Neuron (in vitro differentiated cells): ENCODE data around the gene MAN1C1.

ENCODE experiments used
- H2AFZ ChIP-seq: one replicate; pipeline ENCODE4 v1.6.1; 2013; ENCODE audit warnings: low read depth, mild to moderate bottlenecking, inconsistent platforms, low read length, moderate library complexity
- H3K27me3 ChIP-seq: one replicate; pipeline ENCODE4 v1.6.1; 2013; ENCODE audit warnings: low read length; ENCODE audit not compliant: insufficient read depth
- H3K36me3 ChIP-seq: one replicate; pipeline ENCODE4 v1.6.1; 2013; ENCODE audit warnings: low read length; ENCODE audit not compliant: insufficient read depth
- H3K4me1 ChIP-seq: one replicate; pipeline ENCODE4 v1.6.1; 2013; ENCODE audit warnings: low read length; ENCODE audit not compliant: insufficient read depth
- H3K4me3 ChIP-seq: 2 replicates; pipeline ENCODE4 v1.5.1; 2013; ENCODE audit warnings: mild to moderate bottlenecking, low read length, moderate library complexity
- H3K9me3 ChIP-seq: one replicate; pipeline ENCODE4 v1.6.1; 2013; ENCODE audit warnings: low read length

MAN1C1 gene

DNA sequence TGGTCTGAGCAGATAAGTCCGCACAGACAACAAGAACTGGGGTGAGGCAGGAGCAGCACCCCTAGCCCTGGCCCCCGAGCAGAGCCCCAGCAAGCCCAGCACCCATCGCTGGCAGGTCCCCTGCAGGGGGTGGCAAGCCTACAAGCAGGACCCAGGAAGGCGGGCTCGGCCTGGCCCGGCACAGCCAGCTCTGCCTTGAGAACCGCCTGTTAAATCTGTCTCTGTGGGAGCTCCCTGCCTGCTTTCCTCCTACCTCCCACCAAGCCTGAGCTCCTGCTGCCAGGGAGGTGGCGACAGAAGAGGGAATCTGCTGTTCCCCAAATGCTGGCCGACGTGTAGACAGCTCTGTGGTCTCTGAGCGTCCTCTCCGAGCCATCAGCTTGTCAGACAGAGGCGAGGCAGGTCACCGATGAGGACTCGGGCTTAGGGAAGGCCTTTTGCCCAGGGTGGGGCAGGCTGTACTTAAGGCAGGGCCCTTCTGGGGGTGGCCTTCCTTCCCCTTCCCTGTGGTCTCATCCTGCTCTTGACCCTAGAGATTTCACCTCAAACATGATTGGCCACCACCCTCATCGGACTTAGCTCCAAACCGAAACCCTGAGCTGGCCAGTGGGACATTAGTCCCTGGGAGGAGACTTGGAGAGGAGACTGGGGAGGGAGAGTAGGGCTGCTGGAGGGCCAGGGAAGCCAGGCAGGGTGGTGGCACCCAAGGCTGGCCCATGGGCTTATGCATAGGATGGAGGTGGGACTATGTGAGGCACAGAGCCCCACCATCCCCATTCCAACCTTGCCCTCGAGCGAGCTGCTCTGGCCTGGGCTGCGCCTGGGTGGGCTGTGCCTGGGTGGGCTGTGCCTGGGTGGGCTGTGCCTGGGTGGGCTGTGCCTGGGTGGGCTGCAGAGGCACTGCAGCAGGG, 191.1 kb downstream of the MAN1C1 start:
- H3K36me3 ChIP-seq, result peaks cover 38% of the 10 kb centered on the region
- H3K9me3 ChIP-seq, result no peaks in the 10 kb centered on the region
- no peak overlapping the region for H3K4me3 ChIP-seq
- peaks cover 15% of the 10 kb centered on the region for H3K4me1 ChIP-seq
- H2AFZ ChIP-seq, result no peak overlapping the region
- H3K27me3 ChIP-seq, result no peaks in the 10 kb centered on the region

DNA sequence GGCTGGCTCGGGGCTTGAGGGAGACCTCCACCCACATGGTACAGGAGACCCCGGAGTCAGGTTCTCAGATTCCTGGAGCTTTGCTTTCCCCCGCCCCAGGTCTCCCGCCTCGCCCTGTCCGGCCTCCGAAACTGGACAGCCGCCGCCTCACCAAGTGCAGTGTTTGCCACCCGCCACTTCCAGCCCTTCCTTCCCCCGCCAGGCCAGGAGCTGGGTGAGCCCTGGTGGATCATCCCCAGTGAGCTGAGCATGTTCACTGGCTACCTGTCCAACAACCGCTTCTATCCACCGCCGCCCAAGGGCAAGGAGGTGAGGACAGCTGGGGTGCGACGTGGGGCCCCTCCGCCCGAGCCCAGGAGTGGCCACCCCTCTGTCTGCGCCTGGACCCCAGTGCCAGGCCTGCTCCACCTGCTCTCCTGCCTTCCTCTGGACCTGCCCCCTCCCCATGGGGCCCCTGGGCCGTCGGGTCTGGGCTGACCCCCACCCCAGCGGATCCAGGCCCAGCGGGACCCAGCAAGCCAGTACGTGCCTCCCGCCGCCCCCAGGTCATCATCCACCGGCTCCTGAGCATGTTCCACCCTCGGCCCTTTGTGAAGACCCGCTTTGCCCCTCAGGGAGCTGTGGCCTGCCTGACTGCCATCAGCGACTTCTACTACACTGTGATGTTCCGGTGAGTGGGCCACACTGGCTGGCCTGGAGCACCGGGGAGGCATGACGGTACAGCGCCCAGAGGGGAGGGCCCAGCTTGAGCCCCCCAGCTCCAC, 192.1 kb downstream of the MAN1C1 start:
- Histone ChIP-seq H3K36me3 (peaks cover 44% of the 10 kb centered on the region), H2AFZ (no peak overlapping the region), H3K4me3 (no peak overlapping the region), H3K4me1 (peaks cover 10% of the 10 kb centered on the region), H3K27me3 (no peaks in the 10 kb centered on the region), H3K9me3 (no peaks in the 10 kb centered on the region)

DNA sequence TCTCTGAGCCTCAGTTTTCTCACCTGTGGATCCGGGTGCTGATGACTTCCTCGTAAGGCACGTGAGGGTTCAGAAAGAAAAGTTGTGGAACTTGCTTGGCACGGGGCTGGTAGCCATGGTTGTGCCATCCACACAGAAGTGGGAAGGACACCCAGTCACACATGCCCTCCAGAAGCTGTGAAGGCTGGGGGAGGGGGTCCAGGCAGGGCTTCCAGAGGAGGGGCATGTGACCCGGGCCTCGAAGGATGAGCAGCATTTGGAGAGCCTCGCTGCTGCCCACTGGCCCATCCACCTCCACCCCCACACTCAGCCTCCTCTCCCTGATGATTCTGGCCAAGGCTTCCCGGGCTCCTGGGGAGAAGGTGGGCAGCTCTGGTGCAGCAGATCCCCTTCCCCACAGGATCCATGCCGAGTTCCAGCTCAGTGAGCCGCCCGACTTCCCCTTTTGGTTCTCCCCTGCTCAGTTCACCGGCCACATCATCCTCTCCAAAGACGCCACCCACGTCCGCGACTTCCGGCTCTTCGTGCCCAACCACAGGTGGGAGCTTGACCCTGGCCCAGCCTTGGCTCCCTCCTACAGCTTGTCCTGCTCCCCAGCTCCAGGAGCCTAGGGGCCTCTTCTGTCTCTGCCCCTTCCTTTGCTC, 192.8 kb downstream of the MAN1C1 start:
- no peak overlapping the region for H2AFZ ChIP-seq
- peaks cover 6% of the 10 kb centered on the region for H3K4me1 ChIP-seq
- H3K4me3 ChIP-seq, result no peak overlapping the region
- H3K9me3 ChIP-seq, result no peaks in the 10 kb centered on the region
- H3K27me3 ChIP-seq, result no peaks in the 10 kb centered on the region
- H3K36me3 ChIP-seq, result peaks cover 52% of the 10 kb centered on the region

DNA sequence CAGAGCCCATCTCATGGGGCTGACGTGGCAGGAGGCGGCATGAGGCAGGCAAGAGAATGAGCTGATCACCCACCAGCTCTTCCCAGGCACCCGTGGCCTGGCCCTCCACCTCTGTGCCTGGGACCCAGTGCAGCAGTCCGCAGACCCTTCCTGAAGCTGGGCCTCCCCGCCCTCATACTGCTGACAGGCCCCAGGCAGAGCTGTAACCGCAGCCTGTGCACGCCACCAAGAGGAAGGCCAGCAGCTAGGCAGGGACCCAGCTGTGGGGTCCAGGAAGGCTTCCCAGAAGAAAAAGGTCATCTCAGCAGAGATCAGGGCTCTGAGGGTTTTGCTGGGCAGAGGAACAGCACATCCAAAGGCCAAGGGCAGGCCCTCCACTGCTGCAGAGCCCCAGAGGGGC, 193.3 kb downstream of the MAN1C1 start:
- peaks cover 2% of the 10 kb centered on the region for H3K4me1 ChIP-seq
- H3K27me3 ChIP-seq, result no peaks in the 10 kb centered on the region
- no peaks in the 10 kb centered on the region for H3K9me3 ChIP-seq
- peaks cover 57% of the 10 kb centered on the region for H3K36me3 ChIP-seq
- H3K4me3 ChIP-seq, result no peak overlapping the region
- no peak overlapping the region for H2AFZ ChIP-seq

DNA sequence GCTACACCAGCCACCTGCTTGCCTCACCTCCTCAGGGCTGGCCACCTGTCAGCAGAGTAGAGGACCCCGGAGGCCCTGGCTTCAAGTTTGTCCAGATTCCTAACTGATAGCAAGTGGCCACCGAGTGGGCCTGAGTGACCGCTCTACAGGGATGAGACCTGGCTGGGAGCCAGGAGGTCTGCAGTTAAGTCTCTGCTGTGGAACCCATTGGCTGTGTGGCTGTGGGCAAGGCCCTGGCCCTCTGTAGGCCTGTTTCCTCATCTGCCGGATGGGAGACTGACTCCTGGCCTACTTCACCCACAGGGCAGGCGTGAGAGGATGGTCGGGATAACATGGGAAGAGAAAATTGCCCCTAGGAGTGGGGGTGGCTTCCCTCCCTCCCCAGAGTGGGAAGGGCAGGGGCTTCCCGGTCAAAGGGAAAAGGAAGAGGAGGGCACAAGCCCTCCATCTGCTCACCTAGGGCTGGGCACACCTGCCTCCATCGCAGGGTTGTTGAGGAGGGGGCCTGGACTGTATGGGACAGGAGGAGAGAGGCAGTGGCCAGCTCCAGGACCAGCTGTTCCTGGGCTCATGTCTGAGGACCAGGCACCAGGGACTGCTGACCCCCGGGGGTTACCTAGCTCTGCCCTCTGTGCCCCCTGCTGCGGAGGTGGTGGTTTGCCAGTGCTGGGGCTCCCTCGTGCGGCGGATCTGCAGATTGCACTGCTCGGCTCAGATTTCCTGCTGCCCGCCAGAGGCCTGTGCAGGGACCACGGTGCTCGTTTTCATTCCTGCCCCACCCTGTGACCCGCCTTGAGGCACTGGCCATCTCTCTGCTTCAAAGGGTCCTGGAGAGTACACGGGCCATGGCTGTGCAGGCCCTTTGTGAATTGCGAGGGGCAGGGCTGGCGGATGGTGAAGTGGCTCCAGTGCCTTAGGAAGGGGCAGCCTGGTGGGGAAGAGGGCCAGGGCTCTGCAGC, 194.0 kb downstream of the MAN1C1 start:
- H2AFZ ChIP-seq, result no peak overlapping the region
- no peaks in the 10 kb centered on the region for H3K9me3 ChIP-seq
- H3K4me3 ChIP-seq, result no peak overlapping the region
- no peaks in the 10 kb centered on the region for H3K4me1 ChIP-seq
- H3K27me3 ChIP-seq, result no peaks in the 10 kb centered on the region
- H3K36me3 ChIP-seq, result peaks cover 61% of the 10 kb centered on the region

DNA sequence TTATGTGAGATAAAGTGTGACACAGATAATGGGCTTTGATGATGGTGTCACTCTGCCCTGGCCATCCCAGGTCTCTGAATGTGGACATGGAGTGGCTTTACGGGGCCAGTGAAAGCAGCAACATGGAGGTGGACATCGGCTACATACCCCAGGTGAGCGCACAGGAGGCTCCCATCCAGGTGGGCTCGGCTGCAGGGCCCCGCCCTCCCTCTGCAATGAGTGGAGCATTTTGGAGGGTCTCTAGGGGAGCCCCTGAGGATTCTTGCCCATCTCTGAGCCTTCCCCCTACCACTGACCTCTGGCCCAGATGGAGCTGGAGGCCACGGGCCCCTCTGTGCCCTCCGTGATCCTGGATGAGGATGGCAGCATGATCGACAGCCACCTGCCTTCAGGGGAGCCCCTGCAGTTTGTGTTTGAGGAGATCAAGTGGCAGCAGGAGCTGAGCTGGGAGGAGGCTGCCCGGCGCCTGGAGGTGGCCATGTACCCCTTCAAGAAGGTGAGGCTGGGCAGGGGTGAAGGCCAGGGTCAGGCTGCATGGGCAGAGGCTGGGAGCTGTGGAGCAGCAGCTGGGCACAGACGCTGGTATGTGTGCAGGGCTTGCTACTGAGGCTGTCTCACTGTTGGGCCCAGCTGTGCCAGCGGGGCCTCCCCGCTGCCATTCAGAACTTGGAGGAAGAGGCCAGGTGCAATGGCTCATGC, 194.9 kb downstream of the MAN1C1 start:
- no peaks in the 10 kb centered on the region for H3K9me3 ChIP-seq
- H3K36me3 ChIP-seq, result peaks cover 59% of the 10 kb centered on the region

DNA sequence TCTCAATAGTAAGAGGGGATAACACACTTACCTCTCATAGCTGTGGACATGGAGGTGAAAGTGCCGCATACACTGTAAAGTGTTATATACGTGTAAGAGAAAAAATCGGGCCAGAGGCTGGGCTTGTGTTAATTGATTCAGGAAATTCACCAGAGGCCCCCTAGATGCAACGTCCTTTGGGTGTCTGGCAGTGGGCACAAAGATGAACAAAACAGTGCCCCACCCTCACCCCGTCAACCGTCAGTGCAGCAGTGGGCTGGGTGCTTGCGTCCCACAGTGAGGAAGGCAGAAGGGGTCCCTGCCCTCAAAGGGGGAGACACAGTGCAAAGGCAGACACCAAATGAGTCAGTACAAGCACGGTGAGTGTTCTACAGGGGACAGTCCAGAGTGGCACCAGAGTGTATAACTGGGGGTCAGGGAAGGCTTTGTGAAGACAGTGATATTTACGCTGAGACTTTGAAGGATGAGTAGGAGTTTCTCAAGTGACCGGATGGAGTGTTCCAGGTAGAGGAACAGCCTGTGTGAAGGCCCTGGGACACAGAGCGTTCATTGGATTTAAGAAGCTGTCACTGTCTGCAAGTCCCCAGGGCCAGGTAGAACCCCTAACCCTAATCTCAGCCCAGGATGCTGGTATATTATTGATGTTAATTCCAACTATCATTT, 196.6 kb downstream of the MAN1C1 start:
- peaks cover 52% of the 10 kb centered on the region for H3K36me3 ChIP-seq
- no peak overlapping the region for H2AFZ ChIP-seq

More for the DNA sequence above, 194.9 kb downstream of the MAN1C1 start:
- H3K4me3 ChIP-seq, result no peak overlapping the region
- H3K4me1 ChIP-seq, result no peaks in the 10 kb centered on the region
- H2AFZ ChIP-seq, result no peak overlapping the region
- no peaks in the 10 kb centered on the region for H3K27me3 ChIP-seq

DNA sequence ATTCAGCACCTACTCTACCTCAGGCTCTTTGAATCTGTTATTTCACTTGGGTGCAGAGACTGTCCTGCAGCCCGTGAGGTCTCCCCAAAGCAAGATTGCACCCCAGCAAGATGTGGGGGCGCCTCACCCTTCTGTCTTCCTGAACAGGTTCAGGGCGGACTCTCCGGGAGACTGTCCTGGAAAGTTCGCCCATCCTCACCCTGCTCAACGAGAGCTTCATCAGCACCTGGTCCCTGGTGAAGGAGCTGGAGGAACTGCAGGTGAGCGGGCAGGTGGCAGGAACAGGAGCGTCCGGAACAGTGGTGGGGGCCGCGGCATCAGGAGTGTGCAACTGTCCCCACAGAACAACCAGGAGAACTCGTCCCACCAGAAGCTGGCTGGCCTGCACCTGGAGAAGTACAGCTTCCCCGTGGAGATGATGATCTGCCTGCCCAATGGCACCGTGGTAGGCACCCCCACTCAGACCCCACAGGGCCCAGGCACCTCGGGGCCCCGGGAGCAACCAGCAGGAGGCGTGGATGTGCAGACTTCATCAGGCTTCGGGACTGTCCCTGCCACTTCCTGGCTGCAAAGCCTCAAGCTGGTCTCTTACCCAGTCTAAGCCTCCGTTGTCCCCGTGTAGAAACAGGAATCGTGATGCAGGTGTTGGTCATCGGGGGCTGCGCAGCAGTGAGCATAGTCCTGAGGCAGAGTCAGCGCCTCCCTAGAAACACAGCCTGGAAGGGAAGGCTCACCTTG, 197.3 kb downstream of the MAN1C1 start:
- Histone ChIP-seq H3K36me3 (peaks cover 47% of the 10 kb centered on the region), H3K9me3 (no peaks in the 10 kb centered on the region), H3K4me3 (no peak overlapping the region), H3K27me3 (no peaks in the 10 kb centered on the region), H3K4me1 (peaks cover 6% of the 10 kb centered on the region), H2AFZ (no peak overlapping the region)

More for the DNA sequence above, 196.6 kb downstream of the MAN1C1 start:
- no peak overlapping the region for H3K4me3 ChIP-seq
- no peaks in the 10 kb centered on the region for H3K9me3 ChIP-seq
- no peaks in the 10 kb centered on the region for H3K27me3 ChIP-seq
- H3K4me1 ChIP-seq, result no peaks in the 10 kb centered on the region

DNA sequence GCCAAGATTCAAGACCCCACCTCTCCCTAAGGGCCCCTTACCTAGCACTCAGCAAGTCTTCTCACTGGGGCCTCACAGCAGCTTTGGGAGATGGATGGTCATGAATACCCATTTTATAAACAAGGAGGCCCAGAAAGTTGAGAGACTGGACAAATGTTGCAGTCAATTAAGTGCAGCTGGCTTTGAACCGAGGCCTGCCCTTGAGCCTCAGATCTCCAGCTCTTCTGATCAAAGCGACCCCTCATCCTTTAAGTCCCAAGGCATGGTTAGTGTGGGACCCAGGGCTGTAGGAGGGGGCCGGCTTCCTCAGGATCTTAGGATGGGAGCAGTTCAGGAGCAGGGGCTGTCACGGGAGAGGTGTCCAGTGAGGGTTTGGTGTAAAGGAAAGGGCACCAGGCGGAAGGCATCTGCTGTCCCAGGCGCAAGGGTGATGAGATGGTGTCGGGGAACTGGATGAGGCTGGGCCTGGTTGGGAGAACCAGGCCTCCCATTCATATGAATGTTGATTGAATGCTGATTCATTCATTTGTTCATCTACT, 198.0 kb downstream of the MAN1C1 start:
- peaks cover 40% of the 10 kb centered on the region for H3K36me3 ChIP-seq
- H3K4me3 ChIP-seq, result no peak overlapping the region
- no peaks in the 10 kb centered on the region for H3K9me3 ChIP-seq
- peaks cover 11% of the 10 kb centered on the region for H3K4me1 ChIP-seq
- H2AFZ ChIP-seq, result no peak overlapping the region
- H3K27me3 ChIP-seq, result no peaks in the 10 kb centered on the region

DNA sequence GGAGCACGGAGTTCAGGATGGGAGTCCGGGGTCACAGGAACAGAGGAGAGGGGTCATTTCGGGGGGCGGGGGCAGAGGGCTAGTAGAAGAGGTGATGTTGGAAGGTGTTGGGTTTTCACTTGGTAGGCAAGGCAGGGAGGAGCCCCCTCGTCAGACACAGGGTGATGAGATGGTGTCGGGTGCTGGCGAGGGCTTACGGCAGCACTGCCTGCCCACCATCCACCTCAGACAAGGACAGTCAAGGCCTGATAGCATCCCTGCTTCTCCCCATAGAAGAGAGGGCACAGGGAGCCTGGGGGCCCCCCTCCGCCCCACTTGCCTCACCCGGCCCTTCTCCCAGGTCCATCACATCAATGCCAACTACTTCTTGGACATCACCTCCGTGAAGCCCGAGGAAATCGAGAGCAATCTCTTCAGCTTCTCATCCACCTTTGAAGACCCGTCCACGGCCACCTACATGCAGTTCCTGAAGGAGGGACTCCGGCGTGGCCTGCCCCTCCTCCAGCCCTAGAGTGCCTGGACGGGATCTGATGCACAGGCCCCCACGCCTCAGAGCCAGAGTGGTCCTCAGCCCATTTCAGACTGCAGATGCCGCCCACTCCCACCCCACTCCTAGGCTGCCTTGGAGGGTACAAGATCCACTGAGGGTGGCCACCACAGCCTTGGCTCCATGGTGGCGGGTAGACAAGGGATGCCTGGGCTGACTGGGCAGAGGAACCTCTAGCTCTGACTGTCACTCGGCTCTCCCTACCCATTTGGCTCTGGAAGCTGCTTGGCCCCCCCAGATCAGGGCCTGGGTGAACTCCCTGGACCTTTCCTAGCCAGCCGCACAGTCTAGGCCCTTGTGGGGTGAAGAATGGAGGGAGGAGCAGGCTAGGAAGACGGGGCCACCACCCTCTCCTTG, 198.9 kb downstream of the MAN1C1 start:
- H3K36me3 ChIP-seq, result peaks cover 35% of the 10 kb centered on the region

More for the DNA sequence above, 198.9 kb downstream of the MAN1C1 start:
- peaks cover 11% of the 10 kb centered on the region for H3K4me1 ChIP-seq
- no peaks in the 10 kb centered on the region for H3K9me3 ChIP-seq
- H2AFZ ChIP-seq, result no peak overlapping the region
- H3K27me3 ChIP-seq, result no peaks in the 10 kb centered on the region
- H3K4me3 ChIP-seq, result no peak overlapping the region
